Measurements from ENCODE around the gene FHIT.
"Not testable (repeated sequence)": the region's sequence is repeated elsewhere in the genome, so short reads cannot be mapped to it uniquely, and the experiment has no call there.

The FHIT gene

GRCh38 chr3:59824876-59825275 is 1426.4 kb downstream of the FHIT start:
- no peak for DNase-seq (ENCODE audit: low spot score)

- DNase-seq (ENCODE audit: low spot score) = no peak
These were observed 1430.0 kb downstream of the FHIT start for GRCh38 chr3:59821274-59821673.

GRCh38 chr3:59820352-59820934 is 1430.8 kb downstream of the FHIT start:
- DNase-seq (ENCODE audit: low spot score) = peak; percentile 79

GRCh38 chr3:59818919-59819300 is 1432.3 kb downstream of the FHIT start:
- DNase-seq (ENCODE audit: low spot score) = no peak

GRCh38 chr3:59818033-59818918 is 1433.0 kb downstream of the FHIT start:
- peak; percentile 95 for DNase-seq (ENCODE audit: low spot score)

- DNase-seq (ENCODE audit: low spot score) = no peak
These were observed 1433.7 kb downstream of the FHIT start for GRCh38 chr3:59817511-59817910.

GRCh38 chr3:59816312-59816711 is 1434.9 kb downstream of the FHIT start:
- peak; percentile 74 for DNase-seq (ENCODE audit: low spot score)

GRCh38 chr3:59813148-59813538 is 1438.1 kb downstream of the FHIT start:
- no peak for DNase-seq (ENCODE audit: low spot score)

- peak; percentile 37 for DNase-seq (ENCODE audit: low spot score)
These were observed 1438.8 kb downstream of the FHIT start for GRCh38 chr3:59812237-59813147.

- no peak for DNase-seq (ENCODE audit: low spot score)
These were observed 1440.1 kb downstream of the FHIT start for GRCh38 chr3:59811160-59811559.

- no peak for DNase-seq (ENCODE audit: low spot score)
These were observed 1440.6 kb downstream of the FHIT start for GRCh38 chr3:59810606-59811005.

GRCh38 chr3:59809710-59810444 is 1441.4 kb downstream of the FHIT start:
- DNase-seq (ENCODE audit: low spot score) = no peak

- peak; percentile 68 for DNase-seq (ENCODE audit: low spot score)
These were observed 1442.2 kb downstream of the FHIT start for GRCh38 chr3:59809016-59809415.

- no peak for DNase-seq (ENCODE audit: low spot score)
These were observed 1442.8 kb downstream of the FHIT start for GRCh38 chr3:59808446-59808845.

GRCh38 chr3:59803268-59803667 is 1448.0 kb downstream of the FHIT start:
- DNase-seq (ENCODE audit: low spot score) = no peak

- DNase-seq (ENCODE audit: low spot score) = not testable (repeated sequence)
These were observed 1448.8 kb downstream of the FHIT start for GRCh38 chr3:59802453-59802852.

GRCh38 chr3:59802045-59802444 is 1449.2 kb downstream of the FHIT start:
- peak; percentile 21 for DNase-seq (ENCODE audit: low spot score)

- DNase-seq (ENCODE audit: low spot score) = no peak
These were observed 1450.8 kb downstream of the FHIT start for GRCh38 chr3:59800481-59800880.

GRCh38 chr3:59798372-59799086 is 1452.7 kb downstream of the FHIT start:
- no peak for DNase-seq (ENCODE audit: low spot score)

- no peak for DNase-seq (ENCODE audit: low spot score)
These were observed 1453.7 kb downstream of the FHIT start for GRCh38 chr3:59797533-59797932.

GRCh38 chr3:59796456-59796855 is 1454.8 kb downstream of the FHIT start:
- DNase-seq (ENCODE audit: low spot score) = no peak
